ENCODE measurements around the gene GOLGA3.
"Not testable (repeated sequence)": the region's sequence is repeated elsewhere in the genome, so short reads cannot be mapped to it uniquely, and the experiment has no call there.

The GOLGA3 gene

DNA sequence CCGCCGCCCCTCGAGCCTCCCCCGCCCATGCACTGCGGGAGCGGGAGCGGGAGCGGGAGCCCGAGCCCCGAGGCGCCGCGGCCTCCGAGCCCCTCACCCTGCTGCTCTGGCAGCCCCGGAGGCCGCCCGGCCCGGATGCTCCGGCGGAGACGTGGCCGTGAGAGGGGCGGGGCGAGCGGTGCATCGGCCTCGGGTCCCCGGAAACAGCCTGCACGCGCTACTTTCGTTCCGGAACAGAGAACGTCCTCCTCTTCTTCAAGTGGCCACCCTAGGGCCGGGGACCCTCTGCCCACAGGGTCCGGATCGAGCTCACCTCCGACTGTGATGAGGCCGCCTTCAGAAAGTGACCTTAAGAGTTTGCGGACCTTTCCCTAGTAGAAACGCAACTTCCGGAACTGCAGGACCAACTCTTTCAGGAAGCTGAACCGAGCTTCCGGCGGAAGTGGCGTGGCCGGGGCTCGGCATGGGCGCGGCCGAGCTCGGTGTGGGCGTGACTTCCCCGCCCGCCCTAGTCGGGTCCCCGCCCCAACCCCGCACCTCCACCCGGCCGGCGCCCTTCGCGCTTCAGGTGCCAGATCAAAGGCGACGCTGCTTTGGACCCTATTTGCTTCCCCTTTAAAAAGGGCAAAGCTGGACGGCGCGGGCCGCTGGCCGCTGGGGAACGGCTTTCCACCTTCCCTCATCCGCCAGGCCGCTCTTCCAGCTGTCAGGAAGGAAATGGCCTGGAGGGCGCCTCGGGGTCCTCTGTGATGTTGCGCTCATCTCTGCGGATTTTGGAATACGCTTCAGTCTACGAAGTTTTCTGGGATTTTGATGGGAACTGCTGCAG is at the start of gene GOLGA3:
Gene GOLGA3, minus strand, starts transcription at position 164 of the 829 bp plus-strand sequence. CDS start 6,741 bp downstream, outside the sequence.
- peak; percentile 32 to 95 (median 86) for DNase-seq

DNA sequence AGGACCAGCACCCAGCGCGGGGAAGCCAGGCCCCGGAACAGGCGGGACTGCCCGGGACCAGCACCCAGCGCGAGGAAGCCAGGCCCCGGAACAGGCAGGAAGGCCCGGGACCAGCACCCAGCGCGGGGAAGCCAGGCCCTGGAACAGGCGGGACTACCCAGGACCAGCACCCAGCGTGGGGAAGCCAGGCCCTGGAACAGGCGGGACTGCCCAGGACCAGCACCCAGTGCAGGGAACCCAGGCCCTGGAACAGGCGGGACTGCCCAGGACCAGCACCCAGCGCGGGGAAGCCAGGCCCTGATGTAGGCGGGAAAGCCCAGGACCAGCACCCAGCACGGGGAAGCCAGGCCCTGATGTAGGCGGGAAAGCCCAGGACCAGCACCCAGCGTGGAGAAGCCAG is 46.0 kb upstream of the GOLGA3 start:
- DNase-seq, result not testable (repeated sequence)

GRCh38 chr12:132874175-132874574 is 45.5 kb upstream of the GOLGA3 start:
- no peak for DNase-seq

DNA sequence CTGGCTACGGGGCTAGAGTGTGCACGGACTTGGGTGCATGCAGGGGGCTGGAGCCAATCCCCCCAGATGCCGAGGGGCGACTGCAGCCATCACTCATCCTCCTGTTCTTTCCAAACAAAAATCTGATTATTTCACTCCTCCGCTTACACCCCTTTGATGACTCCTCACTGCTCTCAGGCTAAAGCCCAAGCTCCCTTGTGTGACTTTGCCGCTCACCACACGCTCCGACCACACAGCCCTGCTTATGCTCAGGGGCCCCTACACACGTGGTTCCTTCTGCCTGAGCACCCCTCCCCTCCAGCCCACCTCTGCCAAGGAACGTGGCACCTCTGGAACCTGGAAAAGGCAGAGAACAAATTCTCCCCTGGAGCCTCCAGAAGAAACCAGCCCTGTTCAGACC is 45.1 kb upstream of the GOLGA3 start:
- DNase-seq, result no peak

DNA sequence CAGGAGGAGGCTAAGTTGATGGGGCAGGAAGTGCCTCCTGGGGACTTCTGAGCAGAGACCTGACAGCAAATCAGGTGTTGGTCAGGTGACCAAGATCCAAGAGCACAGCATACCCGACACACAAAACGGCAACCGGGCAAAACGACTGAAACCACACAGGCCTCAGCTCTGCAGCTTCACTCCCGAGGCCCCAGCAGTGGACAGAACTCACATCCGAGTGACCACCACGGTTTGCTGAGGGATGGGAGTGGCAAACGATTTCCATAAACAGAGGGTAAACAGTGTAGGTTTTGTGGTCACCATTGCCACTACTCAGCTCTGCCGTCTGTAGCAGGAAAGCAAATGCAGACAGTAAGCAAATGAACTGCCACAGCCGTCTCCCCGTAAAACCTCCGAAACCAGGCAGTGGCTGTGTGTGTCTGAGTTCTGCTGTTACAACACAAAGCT is 44.3 kb upstream of the GOLGA3 start:
- DNase-seq, result no peak

- peak in 2 of 56 donors; percentile 9 to 28 for DNase-seq
Observed at GRCh38 chr12:132872073-132872855, 43.6 kb upstream of the GOLGA3 start.

- no peak for DNase-seq
Observed at GRCh38 chr12:132869551-132869950, 40.9 kb upstream of the GOLGA3 start.

- no peak for DNase-seq
Observed at GRCh38 chr12:132866251-132866828, 37.7 kb upstream of the GOLGA3 start.

DNA sequence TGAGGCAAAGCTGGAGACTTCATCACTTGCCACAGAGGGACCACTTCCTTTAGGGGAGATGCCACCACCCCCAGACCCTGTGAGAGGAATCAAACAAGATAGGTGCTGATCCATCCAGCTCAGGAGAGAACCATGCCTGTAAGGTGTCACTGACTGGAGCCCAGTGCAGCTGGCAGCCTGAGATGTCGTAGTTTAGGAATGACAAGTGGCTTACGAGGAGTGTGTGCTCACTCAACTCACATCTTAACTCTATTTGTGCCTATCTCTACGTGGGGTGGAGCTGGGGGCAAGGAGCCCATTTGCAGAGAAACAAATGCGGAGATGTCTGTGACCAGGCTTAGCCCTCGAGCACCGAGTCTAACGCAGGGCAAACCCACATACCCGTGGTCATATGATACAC is 32.9 kb upstream of the GOLGA3 start:
- no peak for DNase-seq

GRCh38 chr12:132858718-132859266 is 30.1 kb upstream of the GOLGA3 start:
- DNase-seq, result no peak

DNA sequence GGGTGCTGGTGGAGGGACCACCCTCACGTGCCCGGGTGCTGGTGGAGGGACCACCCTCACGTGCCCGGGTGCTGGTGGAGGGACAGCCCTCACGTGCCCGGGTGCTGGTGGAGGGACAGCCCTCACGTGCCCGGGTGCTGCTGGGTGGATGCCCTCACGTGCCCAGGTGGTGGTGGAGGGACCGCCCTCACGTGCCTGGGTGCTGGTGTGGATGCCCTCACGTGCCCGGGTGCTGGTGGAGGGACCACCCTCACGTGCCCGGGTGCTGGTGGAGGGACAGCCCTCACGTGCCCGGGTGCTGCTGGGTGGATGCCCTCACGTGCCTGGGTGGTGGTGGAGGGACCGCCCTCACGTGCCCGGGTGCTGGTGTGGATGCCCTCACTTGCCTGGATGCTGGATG is 28.4 kb upstream of the GOLGA3 start:
- not testable (repeated sequence) for DNase-seq

GRCh38 chr12:132856581-132856980 is 27.9 kb upstream of the GOLGA3 start:
- no peak for DNase-seq

- DNase-seq, result not testable (repeated sequence)
Observed at GRCh38 chr12:132855211-132855610, 26.5 kb upstream of the GOLGA3 start.

- no peak for DNase-seq
Observed at GRCh38 chr12:132853285-132854092, 24.8 kb upstream of the GOLGA3 start.

GRCh38 chr12:132852496-132852895 is 23.8 kb upstream of the GOLGA3 start:
- DNase-seq, result no peak

GRCh38 chr12:132851465-132851864 is 22.8 kb upstream of the GOLGA3 start:
- DNase-seq, result no peak

GRCh38 chr12:132850291-132850690 is 21.6 kb upstream of the GOLGA3 start:
- DNase-seq, result no peak

- no peak for DNase-seq
Observed at GRCh38 chr12:132848521-132848920, 19.9 kb upstream of the GOLGA3 start.

- no peak for DNase-seq
Observed at GRCh38 chr12:132847363-132848356, 19.0 kb upstream of the GOLGA3 start.

- DNase-seq, result not testable (repeated sequence)
Observed at GRCh38 chr12:132844681-132845080, 16.0 kb upstream of the GOLGA3 start.
